HepG2 (cell line): Measurements from ENCODE around the gene NRAS. TPM values are rescaled to one million over a fixed set of nuclear protein-coding genes. Genes with fewer than 3 reads are reported as not detected.

Source experiments
- CEBPG ChIP-seq: IDR thresholded peaks from 2 replicates; pipeline ENCODE4 v1.6.1; 2016
- ESRRA ChIP-seq: sonication (generic); formaldehyde crosslinking; IDR thresholded peaks from 2 replicates; pipeline ENCODE4 v1.5.1; 2020; ENCODE audit warnings: mild to moderate bottlenecking, low read depth, missing genetic modification reagents
- FOXA3 ChIP-seq: IDR thresholded peaks from 2 replicates; pipeline ENCODE4 v1.6.1; 2016; ENCODE audit warnings: missing genetic modification reagents, missing compliant biosample characterization
- KDM4B ChIP-seq: sonication (generic); formaldehyde crosslinking; IDR thresholded peaks from 2 replicates; pipeline ENCODE4 v1.4.0; 2020; ENCODE audit warnings: missing genetic modification reagents
- KLF16 ChIP-seq, 2 experiments: sonication (generic) in 1 of 2; formaldehyde crosslinking in 1 of 2; IDR thresholded peaks; 2 replicates each; pipeline versions ENCODE4 v1.6.1 to v1.8.0; 2016 to 2023; ENCODE audit warnings: missing genetic modification reagents in 2 of 2, missing compliant biosample characterization in 1 of 2
- MATR3 ChIP-seq: sonication (generic); formaldehyde crosslinking; IDR thresholded peaks from 2 replicates; pipeline ENCODE4 v1.4.0; 2020; ENCODE audit warnings: missing genetic modification reagents
- MZF1 ChIP-seq: sonication (generic); formaldehyde crosslinking; IDR thresholded peaks from 2 replicates; pipeline ENCODE4 v1.8.1; 2023; ENCODE audit warnings: mild to moderate bottlenecking, missing genetic modification reagents, borderline replicate concordance
- PHF5A ChIP-seq: IDR thresholded peaks from one replicate; pipeline ENCODE4 v1.6.1; 2018; ENCODE audit warnings: low read depth, missing genetic modification reagents; ENCODE audit not compliant: unreplicated experiment
- PRDM4 ChIP-seq: sonication (generic); formaldehyde crosslinking; IDR thresholded peaks from 2 replicates; pipeline ENCODE4 v1.9.0; 2021; ENCODE audit warnings: missing genetic modification reagents, borderline replicate concordance
- PREB ChIP-seq: sonication (generic); formaldehyde crosslinking; IDR thresholded peaks from 2 replicates; pipeline ENCODE4 v1.4.0; 2020; ENCODE audit warnings: missing genetic modification reagents
- PRMT3 ChIP-seq: sonication (generic); formaldehyde crosslinking; IDR thresholded peaks from 2 replicates; pipeline ENCODE4 v1.8.1; 2022; ENCODE audit warnings: low read depth, mild to moderate bottlenecking, moderate library complexity, missing genetic modification reagents, borderline replicate concordance
- RFX3 ChIP-seq: IDR thresholded peaks from 2 replicates; pipeline ENCODE4 v1.6.1; 2016; ENCODE audit warnings: missing biosample characterization, missing genetic modification reagents
- SRSF4 ChIP-seq: fragments of 200-400 bp; formaldehyde crosslinking; IDR thresholded peaks from one replicate; pipeline ENCODE4 v1.6.1; 2018; ENCODE audit warnings: mild to moderate bottlenecking, low read depth, low read length, moderate library complexity; ENCODE audit not compliant: poor library complexity, severe bottlenecking
- TFDP1 ChIP-seq: IDR thresholded peaks from 2 replicates; pipeline ENCODE4 v1.6.1; 2016; ENCODE audit warnings: missing compliant biosample characterization, missing genetic modification reagents, borderline replicate concordance
- ZBTB3 ChIP-seq: sonication (generic); formaldehyde crosslinking; IDR thresholded peaks from 2 replicates; pipeline ENCODE4 v1.4.0; 2020; ENCODE audit warnings: low read depth, mild to moderate bottlenecking, moderate library complexity, missing genetic modification reagents, borderline replicate concordance
- ZFP36 ChIP-seq: fragments of 150-350 bp; IDR thresholded peaks from 2 replicates; pipeline ENCODE4 v1.6.1; 2018; ENCODE audit warnings: borderline replicate concordance, low read length, low read depth; ENCODE audit not compliant: partially characterized antibody
- ZNF160 ChIP-seq: sonication (generic); formaldehyde crosslinking; IDR thresholded peaks from 2 replicates; pipeline ENCODE4 v1.8.0; 2022; ENCODE audit warnings: mild to moderate bottlenecking, inconsistent platforms, missing genetic modification reagents
- ZNF205 ChIP-seq: IDR thresholded peaks from 2 replicates; pipeline ENCODE4 v1.6.1; 2018; ENCODE audit warnings: missing biosample characterization, missing genetic modification reagents
- ZNF230 ChIP-seq: sonication (generic); formaldehyde crosslinking; IDR thresholded peaks from 2 replicates; pipeline ENCODE4 v1.4.0; 2020; ENCODE audit warnings: mild to moderate bottlenecking, missing genetic modification reagents
- ZNF264 ChIP-seq: sonication (generic); formaldehyde crosslinking; IDR thresholded peaks from 2 replicates; pipeline ENCODE4 v1.4.0; 2020; ENCODE audit warnings: missing genetic modification reagents
- ZNF430 ChIP-seq: sonication (generic); formaldehyde crosslinking; IDR thresholded peaks from 2 replicates; pipeline ENCODE4 v1.9.0; 2021; ENCODE audit warnings: mild to moderate bottlenecking, missing genetic modification reagents
- ZNF672 ChIP-seq: sonication (generic); formaldehyde crosslinking; IDR thresholded peaks from 2 replicates; pipeline ENCODE4 v1.8.1; 2022; ENCODE audit warnings: missing genetic modification reagents
- ZNF749 ChIP-seq: sonication (generic); formaldehyde crosslinking; IDR thresholded peaks from 2 replicates; pipeline ENCODE4 v1.8.0; 2022; ENCODE audit warnings: mild to moderate bottlenecking, missing genetic modification reagents, moderate library complexity, borderline replicate concordance
- polyA plus RNA-seq, 8 experiments: library from polyadenylated mRNA; depleted of rRNA in 3 of 8; stranded (reverse) in 7 of 8; unstranded in 1 of 8; fragments of >200 nt; fragmentation: Illumina TruSeq in 4 of 8; extraction: Trizol in 4 of 8; gene quantifications; 2 replicates each; pipeline versions ENCODE4 v1.2.1 to v1.2.3, GENCODE V29; 2011 to 2016; ENCODE audit warnings: low read depth in 4 of 8, missing spikeins in 1 of 8, mixed read lengths in 1 of 8; ENCODE audit not compliant: insufficient read depth in 1 of 8
- total RNA-seq, 5 experiments: library from RNA; depleted of rRNA; stranded (reverse); fragments of >200 nt; fragmentation: Illumina TruSeq; extraction: Trizol; gene quantifications; 2 replicates each; pipeline ENCODE4 v1.2.3, GENCODE V29; 2016; ENCODE audit warnings: low read depth in 1 of 5
- TF ChIP-seq, protein P1 (sequence below): IDR thresholded peaks from 2 replicates; pipeline ENCODE4 v1.6.1; 2016; ENCODE audit warnings: mild to moderate bottlenecking, missing biosample characterization, missing genetic modification reagents
- TF ChIP-seq, protein P2 (sequence below): sonication (generic); formaldehyde crosslinking; IDR thresholded peaks from 2 replicates; pipeline ENCODE4 v1.4.0; 2020; ENCODE audit warnings: low read depth, mild to moderate bottlenecking, missing genetic modification reagents

NRAS gene
- total and polyA plus RNA-seq, 2 of the 13 experiments (the other 11 are each of a cell fraction or from before 2014, with no cell fraction given), result 38.6 to 58.8 TPM

- TF ChIP-seq PRDM4 (CRISPR knock-in tag) (no peak), ZNF205 (CRISPR knock-in tag) (no peak), CEBPG (CRISPR knock-in tag) (no peak), MATR3 (CRISPR knock-in tag) (no peak), PHF5A (CRISPR knock-in tag) (no peak), ZNF672 (no peak), MZF1 (CRISPR knock-in tag) (no peak), ZBTB3 (no peak), FOXA3 (CRISPR knock-in tag) (no peak), ZFP36 (no peak), ESRRA (no peak), RFX3 (CRISPR knock-in tag) (no peak), ZNF160 (CRISPR knock-in tag) (no peak), ZNF264 (CRISPR knock-in tag) (no peak), KDM4B (CRISPR knock-in tag) (no peak), TFDP1 (no peak), PRMT3 (CRISPR knock-in tag) (no peak), SRSF4 (no peak), ZNF749 (no peak; the same call in 1 of the 2 replicates), ZNF230 (CRISPR knock-in tag) (no peak; the same call in 1 of the 2 replicates), ZNF430 (no peak), PREB (CRISPR knock-in tag) (no peak), KLF16 (CRISPR knock-in tag; IDR thresholded peaks at IDR 0.05) (no peak)
- TF ChIP-seq, protein P1, sequence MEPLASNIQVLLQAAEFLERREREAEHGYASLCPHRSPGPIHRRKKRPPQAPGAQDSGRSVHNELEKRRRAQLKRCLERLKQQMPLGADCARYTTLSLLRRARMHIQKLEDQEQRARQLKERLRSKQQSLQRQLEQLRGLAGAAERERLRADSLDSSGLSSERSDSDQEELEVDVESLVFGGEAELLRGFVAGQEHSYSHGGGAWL (CRISPR knock-in tag), result no peak
- TF ChIP-seq, protein P2, sequence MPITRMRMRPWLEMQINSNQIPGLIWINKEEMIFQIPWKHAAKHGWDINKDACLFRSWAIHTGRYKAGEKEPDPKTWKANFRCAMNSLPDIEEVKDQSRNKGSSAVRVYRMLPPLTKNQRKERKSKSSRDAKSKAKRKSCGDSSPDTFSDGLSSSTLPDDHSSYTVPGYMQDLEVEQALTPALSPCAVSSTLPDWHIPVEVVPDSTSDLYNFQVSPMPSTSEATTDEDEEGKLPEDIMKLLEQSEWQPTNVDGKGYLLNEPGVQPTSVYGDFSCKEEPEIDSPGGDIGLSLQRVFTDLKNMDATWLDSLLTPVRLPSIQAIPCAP (CRISPR knock-in tag), result no peak
Measured at GRCh38 chr1:114669562-114670082, 46.9 kb downstream of the NRAS start, which contains the start of gene DENND2C (continued).
